Urothelium cell line (cell line): ENCODE data around the gene EXOC6.
"Not testable (repeated sequence)": the region's sequence is repeated elsewhere in the genome, so short reads cannot be mapped to it uniquely, and the experiment has no call there.

Source experiments
- DNase-seq: peaks from one replicate; pipeline ENCODE4 v3.0.0; 2011; ENCODE audit warnings: low spot score, mixed read lengths
- FAIRE-seq: peaks from 2 replicates; lab custom pipeline; 2011; peaks lifted over from hg19 to GRCh38; lab: Jason Lieb, UNC

EXOC6 gene

GRCh38 chr10:92931597-92931996 lies 83.3 kb downstream of the EXOC6 start:
- DNase-seq (no peak), FAIRE-seq (no peak)

GRCh38 chr10:92937876-92938275 lies 89.6 kb downstream of the EXOC6 start:
- no peak for DNase-seq
- no peak for FAIRE-seq

GRCh38 chr10:92938841-92939240 lies 90.5 kb downstream of the EXOC6 start:
- DNase-seq (no peak), FAIRE-seq (no peak)

- DNase-seq (no peak), FAIRE-seq (no peak)
Measured at GRCh38 chr10:92942226-92942625, 93.9 kb downstream of the EXOC6 start.

GRCh38 chr10:92946491-92946890 lies 98.2 kb downstream of the EXOC6 start:
- FAIRE-seq (no peak), DNase-seq (no peak)

- FAIRE-seq, DNase-seq: not testable (repeated sequence)
Measured at GRCh38 chr10:92952573-92952972, 104.3 kb downstream of the EXOC6 start.

- DNase-seq (no peak), FAIRE-seq (no peak)
Measured at GRCh38 chr10:92957223-92958010, 109.1 kb downstream of the EXOC6 start.

GRCh38 chr10:92961638-92962037 lies 113.3 kb downstream of the EXOC6 start:
- DNase-seq (no peak), FAIRE-seq (no peak)

- FAIRE-seq: no peak
- peak; percentile 8 for DNase-seq
Measured at GRCh38 chr10:92965314-92965713, 117.0 kb downstream of the EXOC6 start.

GRCh38 chr10:92967641-92968040 lies 119.3 kb downstream of the EXOC6 start:
- FAIRE-seq (no peak), DNase-seq (no peak)

- FAIRE-seq: no peak
Measured at GRCh38 chr10:92969151-92969550, 120.8 kb downstream of the EXOC6 start.

GRCh38 chr10:92970301-92971070 lies 122.2 kb downstream of the EXOC6 start:
- FAIRE-seq: no peak
- no peak for DNase-seq

More at GRCh38 chr10:92969151-92969550, 120.8 kb downstream of the EXOC6 start:
- no peak for DNase-seq

GRCh38 chr10:92972066-92972870 lies 123.9 kb downstream of the EXOC6 start:
- DNase-seq (peak; percentile 53), FAIRE-seq (no peak)

GRCh38 chr10:92972886-92973285 lies 124.6 kb downstream of the EXOC6 start:
- no peak for FAIRE-seq
- DNase-seq: no peak

GRCh38 chr10:92976278-92976677 lies 128.0 kb downstream of the EXOC6 start:
- DNase-seq, FAIRE-seq: not testable (repeated sequence)

GRCh38 chr10:92989250-92989649 lies 140.9 kb downstream of the EXOC6 start:
- FAIRE-seq: no peak
- DNase-seq: no peak

- DNase-seq (no peak), FAIRE-seq (no peak)
Measured at GRCh38 chr10:92990615-92991014, 142.3 kb downstream of the EXOC6 start.

- DNase-seq (no peak), FAIRE-seq (no peak)
Measured at GRCh38 chr10:92991513-92991912, 143.2 kb downstream of the EXOC6 start.

- DNase-seq (no peak), FAIRE-seq (no peak)
Measured at GRCh38 chr10:92993699-92994272, 145.5 kb downstream of the EXOC6 start.

- FAIRE-seq (no peak), DNase-seq (no peak)
Measured at GRCh38 chr10:92995509-92995908, 147.2 kb downstream of the EXOC6 start.

- FAIRE-seq (no peak), DNase-seq (no peak)
Measured at GRCh38 chr10:92997620-92998019, 149.3 kb downstream of the EXOC6 start.
